Peyer's patch (tissue), 4 donors: Measurements from ENCODE around the gene NUDCD2. TPM values are rescaled to one million over a fixed set of nuclear protein-coding genes. Genes with fewer than 3 reads are reported as not detected.
A peak's percentile ranks its signal among the peaks of the same experiment; 100 is the strongest.

Source experiments
- DNase-seq, 3 donors: peaks; one replicate each; pipeline ENCODE4 v3.0.0-alpha.2; 2017 to 2019
- H3K27ac ChIP-seq, 4 donors: fragments of 200-600 bp; sonication (generic); one replicate each; pipeline ENCODE4 v1.5.1; 2016 to 2019
- H3K27me3 ChIP-seq, 2 donors: fragments of 200-600 bp; sonication (generic); one replicate each; pipeline ENCODE4 v1.5.1; 2019
- H3K36me3 ChIP-seq, 3 donors: fragments of 200-600 bp; sonication (generic); one replicate each; pipeline ENCODE4 v1.5.1; 2016 to 2019
- H3K4me1 ChIP-seq, 4 donors: fragments of 200-600 bp; sonication (generic); one replicate each; pipeline ENCODE4 v1.5.1; 2016 to 2019
- H3K4me3 ChIP-seq, 4 donors: fragments of 200-600 bp; sonication (generic); 1 replicate in 3 of 4; 2 replicates in 1 of 4; pipeline ENCODE4 v1.5.1; 2016 to 2019; ENCODE audit warnings: mild to moderate bottlenecking in 1 of 4
- H3K9me3 ChIP-seq, 4 donors: fragments of 200-600 bp; sonication (generic); one replicate each; pipeline ENCODE4 v1.5.1; 2016 to 2019; ENCODE audit warnings: mild to moderate bottlenecking in 1 of 4
- POLR2A ChIP-seq, 2 donors: fragments of 450-650 bp; IDR thresholded peaks; one replicate each; pipeline ENCODE4 v1.5.1; 2017; ENCODE audit warnings: antibody characterized with exemption in 2 of 2, mild to moderate bottlenecking in 2 of 2, moderate library complexity in 2 of 2
- total RNA-seq, 4 donors: library from RNA; depleted of rRNA; stranded (reverse); fragments of >200 nt; gene quantifications; one replicate each; pipeline ENCODE4 v1.1.0, GENCODE V29; 2016
- TF ChIP-seq, protein P1 (sequence below), 6 experiments: fragments of 450-650 bp in 4 of 6; fragments of 200-600 bp in 2 of 6; sonication (generic) in 1 of 6; IDR thresholded peaks; one replicate each; pipeline ENCODE4 v1.5.1; 2017 to 2019; ENCODE audit warnings: antibody characterized with exemption in 6 of 6, mild to moderate bottlenecking in 3 of 6, moderate library complexity in 1 of 6

The NUDCD2 gene
- total RNA-seq, 4 donors from 2014 or later: 2.5 to 4.7 (median 3.4) TPM

DNA sequence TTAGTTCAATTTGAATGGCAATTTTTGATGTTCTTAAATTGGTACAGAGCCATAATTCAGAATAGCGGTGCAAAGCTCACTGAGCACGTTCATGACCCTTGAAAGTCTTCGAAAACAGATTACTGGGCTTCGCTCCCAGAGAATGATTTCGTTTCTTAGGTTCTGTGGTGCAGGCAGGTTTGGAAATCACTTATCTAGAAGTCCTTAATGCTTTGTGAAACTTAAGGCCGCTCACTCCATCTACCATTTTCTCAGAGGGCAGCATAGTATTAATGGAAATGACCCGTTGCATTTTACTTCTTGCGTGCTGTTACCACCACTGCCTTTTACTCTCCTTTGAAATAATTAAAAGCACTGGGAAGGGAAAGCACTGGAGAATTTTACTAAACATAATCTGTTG, 42.6 kb upstream of the NUDCD2 start:
- H3K4me3 ChIP-seq: peak overlapping the region in 2 of 4 donors; percentile 58 to 94
- H3K9me3 ChIP-seq: no peaks in the 10 kb centered on the region
- no peaks in the 10 kb centered on the region for H3K36me3 ChIP-seq
- no peaks in the 10 kb centered on the region for H3K27me3 ChIP-seq
- H3K4me1 ChIP-seq: peaks cover 0 to 5% (median 3%) of the 10 kb centered on the region in 4 donors
- no peak for DNase-seq
- peak overlapping the region; percentile 91 to 100 (median 98) for H3K27ac ChIP-seq
- no peak for TF ChIP-seq POLR2A (IDR thresholded peaks at IDR 0.05)
- TF ChIP-seq, protein P1, sequence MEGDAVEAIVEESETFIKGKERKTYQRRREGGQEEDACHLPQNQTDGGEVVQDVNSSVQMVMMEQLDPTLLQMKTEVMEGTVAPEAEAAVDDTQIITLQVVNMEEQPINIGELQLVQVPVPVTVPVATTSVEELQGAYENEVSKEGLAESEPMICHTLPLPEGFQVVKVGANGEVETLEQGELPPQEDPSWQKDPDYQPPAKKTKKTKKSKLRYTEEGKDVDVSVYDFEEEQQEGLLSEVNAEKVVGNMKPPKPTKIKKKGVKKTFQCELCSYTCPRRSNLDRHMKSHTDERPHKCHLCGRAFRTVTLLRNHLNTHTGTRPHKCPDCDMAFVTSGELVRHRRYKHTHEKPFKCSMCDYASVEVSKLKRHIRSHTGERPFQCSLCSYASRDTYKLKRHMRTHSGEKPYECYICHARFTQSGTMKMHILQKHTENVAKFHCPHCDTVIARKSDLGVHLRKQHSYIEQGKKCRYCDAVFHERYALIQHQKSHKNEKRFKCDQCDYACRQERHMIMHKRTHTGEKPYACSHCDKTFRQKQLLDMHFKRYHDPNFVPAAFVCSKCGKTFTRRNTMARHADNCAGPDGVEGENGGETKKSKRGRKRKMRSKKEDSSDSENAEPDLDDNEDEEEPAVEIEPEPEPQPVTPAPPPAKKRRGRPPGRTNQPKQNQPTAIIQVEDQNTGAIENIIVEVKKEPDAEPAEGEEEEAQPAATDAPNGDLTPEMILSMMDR (IDR thresholded peaks at IDR 0.05): no peak

DNA sequence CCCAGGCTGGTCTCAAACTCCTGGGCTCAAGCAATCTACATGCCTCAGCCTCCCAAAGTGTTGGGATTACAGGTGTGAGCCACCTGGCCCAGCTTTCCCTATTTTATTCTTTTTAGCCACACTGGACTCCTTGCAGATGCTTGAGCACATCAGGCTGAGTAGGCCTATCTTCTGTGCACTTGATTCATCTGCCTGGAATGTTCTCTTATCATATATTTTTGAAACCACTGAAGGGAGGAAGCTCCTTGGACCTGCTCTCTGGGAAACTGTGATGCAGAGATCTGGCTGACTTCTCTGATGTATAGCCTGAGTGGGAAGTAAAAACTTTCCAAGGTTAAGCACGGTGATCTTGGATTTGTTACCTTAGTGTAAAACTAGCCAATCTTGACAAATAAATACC, 39.0 kb upstream of the NUDCD2 start:
- TF ChIP-seq, protein P1 (IDR thresholded peaks at IDR 0.05): no peak
- no peak for TF ChIP-seq POLR2A (IDR thresholded peaks at IDR 0.05)
- no peak overlapping the region for H3K4me3 ChIP-seq
- H3K4me1 ChIP-seq: no peaks in the 10 kb centered on the region
- no peaks in the 10 kb centered on the region for H3K27me3 ChIP-seq
- no peaks in the 10 kb centered on the region for H3K36me3 ChIP-seq
- DNase-seq: no peak
- no peaks in the 10 kb centered on the region for H3K9me3 ChIP-seq
- H3K27ac ChIP-seq: no peak overlapping the region

DNA sequence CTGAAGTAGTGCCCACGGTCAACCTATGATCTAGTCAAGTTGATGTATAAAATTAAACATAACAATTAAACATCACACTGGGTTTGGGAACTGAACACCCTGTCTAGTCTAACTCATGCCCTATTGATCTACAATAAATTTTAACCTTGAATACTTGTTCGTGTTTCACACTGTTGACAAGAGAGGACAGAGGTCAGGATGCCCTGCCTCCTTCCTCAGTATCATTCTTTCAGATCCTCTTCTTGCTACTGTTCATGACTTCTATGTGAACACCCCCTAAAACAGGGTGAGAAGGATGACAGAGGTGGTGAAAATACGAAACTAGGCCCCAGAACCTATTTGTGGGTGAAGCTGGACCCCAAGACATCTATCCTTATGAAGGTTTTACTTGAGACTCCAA, 37.4 kb upstream of the NUDCD2 start:
- TF ChIP-seq POLR2A (IDR thresholded peaks at IDR 0.05): no peak
- TF ChIP-seq, protein P1 (IDR thresholded peaks at IDR 0.05): no peak
- Histone ChIP-seq H3K4me1 (no peaks in the 10 kb centered on the region), H3K27ac (no peak overlapping the region), H3K27me3 (no peaks in the 10 kb centered on the region), H3K9me3 (no peaks in the 10 kb centered on the region), H3K4me3 (no peak overlapping the region), H3K36me3 (no peaks in the 10 kb centered on the region)
- no peak for DNase-seq

DNA sequence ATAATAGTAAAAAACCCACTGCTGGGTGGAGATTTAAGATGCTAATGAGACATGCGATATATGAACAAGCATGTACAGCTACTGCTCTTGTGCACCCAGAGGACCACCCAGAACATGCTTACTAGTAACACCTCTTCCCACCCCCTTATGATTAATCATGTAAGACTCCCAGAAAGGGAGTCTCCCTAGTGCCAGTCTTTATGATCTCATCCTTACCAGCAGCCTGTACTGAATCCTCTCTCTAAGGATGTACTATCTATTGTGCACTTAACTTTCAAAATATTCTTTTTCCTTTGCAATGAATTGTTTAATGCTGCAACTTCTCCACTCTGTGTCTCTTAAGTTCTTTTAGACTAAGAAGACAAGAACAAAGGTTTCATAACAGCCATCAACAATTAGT, 36.4 kb upstream of the NUDCD2 start:
- Histone ChIP-seq H3K27me3 (no peaks in the 10 kb centered on the region), H3K36me3 (no peaks in the 10 kb centered on the region), H3K4me3 (no peak overlapping the region), H3K9me3 (no peaks in the 10 kb centered on the region), H3K4me1 (no peaks in the 10 kb centered on the region), H3K27ac (no peak overlapping the region)
- no peak for DNase-seq
- TF ChIP-seq, protein P1 (IDR thresholded peaks at IDR 0.05): no peak
- TF ChIP-seq POLR2A (IDR thresholded peaks at IDR 0.05): no peak

GRCh38 chr5:163489745-163490075, 29.8 kb upstream of the NUDCD2 start:
- TF ChIP-seq, protein P1 (IDR thresholded peaks at IDR 0.05): no peak
- no peak for TF ChIP-seq POLR2A (IDR thresholded peaks at IDR 0.05)
- Histone ChIP-seq H3K27me3 (no peaks in the 10 kb centered on the region), H3K4me3 (no peak overlapping the region), H3K9me3 (no peaks in the 10 kb centered on the region), H3K36me3 (no peaks in the 10 kb centered on the region), H3K4me1 (no peaks in the 10 kb centered on the region), H3K27ac (no peak overlapping the region)
- DNase-seq: no peak

GRCh38 chr5:163489055-163489744, 29.3 kb upstream of the NUDCD2 start:
- TF ChIP-seq POLR2A (IDR thresholded peaks at IDR 0.05): no peak
- TF ChIP-seq, protein P1 (IDR thresholded peaks at IDR 0.05): no peak

More at GRCh38 chr5:163489055-163489744, 29.3 kb upstream of the NUDCD2 start:
- no peak overlapping the region for H3K27ac ChIP-seq
- H3K4me1 ChIP-seq: no peaks in the 10 kb centered on the region
- no peak for DNase-seq
- H3K36me3 ChIP-seq: no peaks in the 10 kb centered on the region
- no peak overlapping the region for H3K4me3 ChIP-seq
- no peaks in the 10 kb centered on the region for H3K9me3 ChIP-seq
- H3K27me3 ChIP-seq: no peaks in the 10 kb centered on the region
